Peyer's patch (tissue), 4 donors: ENCODE measurements around the gene ADAMTS4. TPM values are rescaled to one million over a fixed set of nuclear protein-coding genes. Genes with fewer than 3 reads are reported as not detected.

Source experiments
- DNase-seq, 3 donors: peaks; one replicate each; pipeline ENCODE4 v3.0.0-alpha.2; 2017 to 2019
- H3K27ac ChIP-seq, 4 donors: fragments of 200-600 bp; sonication (generic); one replicate each; pipeline ENCODE4 v1.5.1; 2016 to 2019
- H3K27me3 ChIP-seq, 2 donors: fragments of 200-600 bp; sonication (generic); one replicate each; pipeline ENCODE4 v1.5.1; 2019
- H3K36me3 ChIP-seq, 3 donors: fragments of 200-600 bp; sonication (generic); one replicate each; pipeline ENCODE4 v1.5.1; 2016 to 2019
- H3K4me1 ChIP-seq, 4 donors: fragments of 200-600 bp; sonication (generic); one replicate each; pipeline ENCODE4 v1.5.1; 2016 to 2019
- H3K4me3 ChIP-seq, 4 donors: fragments of 200-600 bp; sonication (generic); 1 replicate in 3 of 4; 2 replicates in 1 of 4; pipeline ENCODE4 v1.5.1; 2016 to 2019; ENCODE audit warnings: mild to moderate bottlenecking in 1 of 4
- H3K9me3 ChIP-seq, 4 donors: fragments of 200-600 bp; sonication (generic); one replicate each; pipeline ENCODE4 v1.5.1; 2016 to 2019; ENCODE audit warnings: mild to moderate bottlenecking in 1 of 4
- CTCF ChIP-seq, 6 experiments: fragments of 450-650 bp in 4 of 6; fragments of 200-600 bp in 2 of 6; sonication (generic) in 1 of 6; IDR thresholded peaks; one replicate each; pipeline ENCODE4 v1.5.1; 2017 to 2019; ENCODE audit warnings: antibody characterized with exemption in 6 of 6, mild to moderate bottlenecking in 3 of 6, moderate library complexity in 1 of 6
- POLR2A ChIP-seq, 2 donors: fragments of 450-650 bp; IDR thresholded peaks; one replicate each; pipeline ENCODE4 v1.5.1; 2017; ENCODE audit warnings: antibody characterized with exemption in 2 of 2, mild to moderate bottlenecking in 2 of 2, moderate library complexity in 2 of 2
- total RNA-seq, 4 donors: library from RNA; depleted of rRNA; stranded (reverse); fragments of >200 nt; gene quantifications; one replicate each; pipeline ENCODE4 v1.1.0, GENCODE V29; 2016

ADAMTS4 gene
- total RNA-seq, 4 donors from 2014 or later = 0.18 to 65.2 (median 1.9) TPM

GRCh38 chr1:161235957-161236775 lies 37.3 kb upstream of the ADAMTS4 start:
- H3K4me3 ChIP-seq = no peak overlapping the region
- no peaks in the 10 kb centered on the region for H3K27me3 ChIP-seq
- H3K36me3 ChIP-seq = no peaks in the 10 kb centered on the region
- H3K27ac ChIP-seq = no peak overlapping the region
- H3K9me3 ChIP-seq = no peaks in the 10 kb centered on the region
- H3K4me1 ChIP-seq = no peaks in the 10 kb centered on the region
- no peak for DNase-seq
- no peak for TF ChIP-seq CTCF (IDR thresholded peaks at IDR 0.05)
- TF ChIP-seq POLR2A (IDR thresholded peaks at IDR 0.05) = no peak

GRCh38 chr1:161233102-161233501 lies 34.2 kb upstream of the ADAMTS4 start:
- DNase-seq = no peak
- Histone ChIP-seq H3K36me3 (peaks cover 0 to 18% (median 0%) of the 10 kb centered on the region in 3 donors), H3K27me3 (no peaks in the 10 kb centered on the region), H3K9me3 (no peaks in the 10 kb centered on the region), H3K4me1 (peaks cover 0 to 3% (median 0%) of the 10 kb centered on the region in 4 donors), H3K27ac (no peak overlapping the region), H3K4me3 (no peak overlapping the region)
- TF ChIP-seq POLR2A (IDR thresholded peaks at IDR 0.05) (no peak), CTCF (IDR thresholded peaks at IDR 0.05) (no peak)

GRCh38 chr1:161230762-161231161 lies 31.9 kb upstream of the ADAMTS4 start:
- H3K9me3 ChIP-seq = no peaks in the 10 kb centered on the region
- no peak overlapping the region for H3K4me3 ChIP-seq
- H3K36me3 ChIP-seq = peaks cover 0 to 23% (median 0%) of the 10 kb centered on the region in 3 donors
- TF ChIP-seq CTCF (IDR thresholded peaks at IDR 0.05) (no peak), POLR2A (IDR thresholded peaks at IDR 0.05) (no peak)
- no peaks in the 10 kb centered on the region for H3K27me3 ChIP-seq
- DNase-seq = no peak
- no peak overlapping the region for H3K27ac ChIP-seq
- H3K4me1 ChIP-seq = peaks cover 0 to 22% (median 6%) of the 10 kb centered on the region in 4 donors

GRCh38 chr1:161229896-161230295 lies 31.0 kb upstream of the ADAMTS4 start:
- Histone ChIP-seq H3K4me1 (peaks cover 4 to 27% (median 9%) of the 10 kb centered on the region in 4 donors), H3K27ac (no peak overlapping the region), H3K4me3 (no peak overlapping the region), H3K27me3 (no peaks in the 10 kb centered on the region), H3K9me3 (no peaks in the 10 kb centered on the region), H3K36me3 (peaks cover 0 to 23% (median 0%) of the 10 kb centered on the region in 3 donors)
- DNase-seq = no peak
- no peak for TF ChIP-seq CTCF (IDR thresholded peaks at IDR 0.05)
- TF ChIP-seq POLR2A (IDR thresholded peaks at IDR 0.05) = no peak

- Histone ChIP-seq H3K27me3 (no peaks in the 10 kb centered on the region), H3K4me3 (no peak overlapping the region), H3K9me3 (no peaks in the 10 kb centered on the region), H3K27ac (peak overlapping the region in 1 of 4 donors; percentile 73), H3K36me3 (peaks cover 0 to 23% (median 0%) of the 10 kb centered on the region in 3 donors), H3K4me1 (peaks cover 6 to 40% (median 10%) of the 10 kb centered on the region in 4 donors)
- no peak for TF ChIP-seq POLR2A (IDR thresholded peaks at IDR 0.05)
- TF ChIP-seq CTCF (IDR thresholded peaks at IDR 0.05) = no peak
- no peak for DNase-seq
Measured at GRCh38 chr1:161228032-161228431, 29.2 kb upstream of the ADAMTS4 start.
